Gastrocnemius medialis (tissue), 4 donors: ENCODE measurements around the gene ATAT1.

Experiments used
- POLR2A ChIP-seq, 2 donors: fragments of 450-650 bp; IDR thresholded peaks; one replicate each; pipeline ENCODE4 v1.6.1; 2017; ENCODE audit warnings: antibody characterized with exemption in 2 of 2, mild to moderate bottlenecking in 2 of 2, moderate library complexity in 2 of 2
- TF ChIP-seq, protein P1 (sequence below), 5 experiments: fragments of 450-650 bp in 3 of 5; fragments of 200-600 bp in 2 of 5; sonication (generic) in 2 of 5; IDR thresholded peaks in 4 of 5; conservative IDR thresholded peaks in 1 of 5; 1 replicate in 4 of 5; 2 replicates in 1 of 5; pipeline ENCODE4 v1.5.1; 2016 to 2019; ENCODE audit warnings: antibody characterized with exemption in 5 of 5, mild to moderate bottlenecking in 3 of 5, moderate library complexity in 3 of 5

DNA sequence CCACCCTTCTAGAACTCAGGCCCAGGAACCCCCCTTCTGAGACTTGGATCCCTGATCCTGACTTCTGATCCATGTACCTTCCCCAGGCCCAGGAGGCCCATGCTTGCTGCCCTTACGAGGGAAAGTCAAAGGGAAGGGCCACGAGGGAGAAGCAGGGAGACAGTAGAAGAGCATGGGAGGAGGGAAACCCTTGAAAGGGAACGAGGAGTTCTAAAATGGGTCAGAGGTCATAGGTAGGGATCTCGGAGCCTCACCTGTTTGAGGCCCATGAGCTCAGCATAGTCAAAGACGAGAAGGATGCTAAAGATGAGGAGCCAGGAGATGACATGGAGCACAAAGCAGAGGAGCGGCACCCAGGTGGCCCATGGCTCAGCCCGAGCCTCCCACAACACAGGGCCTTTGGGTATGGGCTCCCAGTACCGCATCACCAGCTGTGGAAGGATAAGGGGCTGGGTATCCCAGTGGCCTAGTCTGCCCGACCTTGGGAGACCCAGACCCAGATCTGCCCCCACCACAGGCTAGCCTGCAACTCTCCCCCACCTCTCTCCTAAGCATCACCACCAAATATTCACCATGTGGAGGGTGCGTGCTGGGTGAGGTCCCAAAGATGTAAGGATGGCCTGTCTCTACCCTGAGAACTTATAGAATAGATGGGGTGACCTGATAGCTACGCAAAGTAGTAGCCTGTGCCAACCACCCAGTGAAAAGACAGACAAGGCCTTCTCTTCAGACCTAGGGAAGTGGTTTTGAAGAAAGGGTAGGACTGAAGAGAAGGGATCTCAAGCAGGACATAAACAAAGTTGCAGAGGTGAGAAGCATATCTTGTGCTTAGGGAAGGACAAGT lies 62.6 kb downstream of the ATAT1 start:
- TF ChIP-seq, protein P1, sequence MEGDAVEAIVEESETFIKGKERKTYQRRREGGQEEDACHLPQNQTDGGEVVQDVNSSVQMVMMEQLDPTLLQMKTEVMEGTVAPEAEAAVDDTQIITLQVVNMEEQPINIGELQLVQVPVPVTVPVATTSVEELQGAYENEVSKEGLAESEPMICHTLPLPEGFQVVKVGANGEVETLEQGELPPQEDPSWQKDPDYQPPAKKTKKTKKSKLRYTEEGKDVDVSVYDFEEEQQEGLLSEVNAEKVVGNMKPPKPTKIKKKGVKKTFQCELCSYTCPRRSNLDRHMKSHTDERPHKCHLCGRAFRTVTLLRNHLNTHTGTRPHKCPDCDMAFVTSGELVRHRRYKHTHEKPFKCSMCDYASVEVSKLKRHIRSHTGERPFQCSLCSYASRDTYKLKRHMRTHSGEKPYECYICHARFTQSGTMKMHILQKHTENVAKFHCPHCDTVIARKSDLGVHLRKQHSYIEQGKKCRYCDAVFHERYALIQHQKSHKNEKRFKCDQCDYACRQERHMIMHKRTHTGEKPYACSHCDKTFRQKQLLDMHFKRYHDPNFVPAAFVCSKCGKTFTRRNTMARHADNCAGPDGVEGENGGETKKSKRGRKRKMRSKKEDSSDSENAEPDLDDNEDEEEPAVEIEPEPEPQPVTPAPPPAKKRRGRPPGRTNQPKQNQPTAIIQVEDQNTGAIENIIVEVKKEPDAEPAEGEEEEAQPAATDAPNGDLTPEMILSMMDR (IDR thresholded peaks at IDR 0.05 in 4 of 5, conservative IDR thresholded peaks at IDR 0.05 in 1 of 5): no peak
- no peak for TF ChIP-seq POLR2A (IDR thresholded peaks at IDR 0.05)
